Activated naive CD4-positive, alpha-beta T cell treated with anti-CD3 and anti-CD28 coated beads, Interleukin-2, amount 10 ng/mL, durations not matched to agents 7 days and 5 days (primary cell): ENCODE data around the gene PPP1R7.
"Not testable (repeated sequence)": the region's sequence is repeated elsewhere in the genome, so short reads cannot be mapped to it uniquely, and the experiment has no call there.

Source experiments
- CTCF ChIA-PET: fragments of 350-600 bp; sonication (Branson Sonifier 250); formaldehyde crosslinking; loops from one replicate; lab custom pipeline; 2021; ENCODE audit warnings: antibody characterized with exemption; lab: Charles Lee
- DNase-seq: peaks from one replicate; pipeline ENCODE4 v3.0.0-alpha.2; 2020
- H3K27ac Mint-ChIP-seq: one replicate; pipeline ENCODE4 v1.8.0; 2021; ENCODE audit warnings: mild to moderate bottlenecking, moderate library complexity, mixed read lengths
- H3K27me3 Mint-ChIP-seq: one replicate; pipeline ENCODE4 v1.8.0; 2021; ENCODE audit warnings: mild to moderate bottlenecking, mixed read lengths
- H3K36me3 Mint-ChIP-seq: one replicate; pipeline ENCODE4 v1.8.0; 2021; ENCODE audit warnings: mixed read lengths
- H3K4me1 Mint-ChIP-seq: one replicate; pipeline ENCODE4 v1.8.0; 2021; ENCODE audit warnings: mixed read lengths
- H3K4me3 Mint-ChIP-seq: one replicate; pipeline ENCODE4 v1.8.0; 2021; ENCODE audit warnings: mild to moderate bottlenecking, moderate library complexity, mixed read lengths
- H3K9me3 Mint-ChIP-seq: one replicate; pipeline ENCODE4 v1.8.0; 2021; ENCODE audit warnings: mixed read lengths

The PPP1R7 gene

GRCh38 chr2:241149925-241150659 lies at the start of gene PPP1R7:
PPP1R7 (plus strand) TSS chr2:241150467; CDS start chr2:241150496, 29 bp downstream.
- H3K4me1 Mint-ChIP-seq, result peaks cover 45% of the 10 kb centered on the region
- H3K4me3 Mint-ChIP-seq, result peak within 1 kb of the TSS; percentile 98
- peak; percentile 97 for DNase-seq
- H3K27me3 Mint-ChIP-seq, result no peaks in the 10 kb centered on the region
- peak within 1 kb of the TSS; percentile 97 for H3K27ac Mint-ChIP-seq
- peaks cover 22% of the 10 kb centered on the region for H3K36me3 Mint-ChIP-seq
- H3K9me3 Mint-ChIP-seq, result no peaks in the 10 kb centered on the region
- CTCF ChIA-PET, result interaction anchor here (0.9 to 1.4 kb wide), 3 partner anchors 54 to 165 kb away, joined by 3 read pairs; partner anchors contain the start of gene HDLBP

- Mint-ChIP-seq H3K27me3 (no peaks in the 10 kb centered on the region), H3K4me3 (peak within 1 kb of the TSS; percentile 97), H3K36me3 (peaks cover 43% of the 10 kb centered on the region), H3K27ac (peak within 1 kb of the TSS; percentile 98), H3K9me3 (no peaks in the 10 kb centered on the region), H3K4me1 (peaks cover 59% of the 10 kb centered on the region)
- CTCF ChIA-PET, result no interaction called here
- peak; percentile 91 for DNase-seq
Observed at GRCh38 chr2:241102239-241102803, 47.9 kb upstream of the PPP1R7 start, which contains the start of gene MTERF4. MTERF4 (minus strand) TSS chr2:241102287; CDS start chr2:241102273, 14 bp downstream.

GRCh38 chr2:241103176-241103595 lies 47.1 kb upstream of the PPP1R7 start:
- CTCF ChIA-PET, result no interaction called here
- H3K9me3 Mint-ChIP-seq, result no peaks in the 10 kb centered on the region
- peak overlapping the region; percentile 98 for H3K27ac Mint-ChIP-seq
- H3K27me3 Mint-ChIP-seq, result no peaks in the 10 kb centered on the region
- H3K36me3 Mint-ChIP-seq, result peaks cover 40% of the 10 kb centered on the region
- H3K4me3 Mint-ChIP-seq, result peak overlapping the region; percentile 97
- H3K4me1 Mint-ChIP-seq, result peaks cover 61% of the 10 kb centered on the region
- DNase-seq, result no peak

- peaks cover 63% of the 10 kb centered on the region for H3K4me1 Mint-ChIP-seq
- H3K27me3 Mint-ChIP-seq, CTCF ChIA-PET, H3K9me3 Mint-ChIP-seq, H3K27ac Mint-ChIP-seq, DNase-seq, H3K4me3 Mint-ChIP-seq: not testable (repeated sequence)
- peaks cover 35% of the 10 kb centered on the region for H3K36me3 Mint-ChIP-seq
Observed at GRCh38 chr2:241104611-241105010, 45.7 kb upstream of the PPP1R7 start.

GRCh38 chr2:241105641-241106040 lies 44.6 kb upstream of the PPP1R7 start:
- no peak for DNase-seq
- CTCF ChIA-PET, result no interaction called here
- Mint-ChIP-seq H3K36me3 (peaks cover 37% of the 10 kb centered on the region), H3K9me3 (no peaks in the 10 kb centered on the region), H3K4me3 (no peak overlapping the region), H3K27me3 (no peaks in the 10 kb centered on the region), H3K4me1 (peaks cover 61% of the 10 kb centered on the region), H3K27ac (peak overlapping the region; percentile 52)

GRCh38 chr2:241107031-241107783 lies 43.1 kb upstream of the PPP1R7 start:
- H3K4me3 Mint-ChIP-seq, result no peak overlapping the region
- no peaks in the 10 kb centered on the region for H3K27me3 Mint-ChIP-seq
- H3K9me3 Mint-ChIP-seq, result no peaks in the 10 kb centered on the region
- CTCF ChIA-PET, result no interaction called here
- peak overlapping the region; percentile 93 for H3K27ac Mint-ChIP-seq
- peaks cover 65% of the 10 kb centered on the region for H3K4me1 Mint-ChIP-seq
- no peak for DNase-seq
- H3K36me3 Mint-ChIP-seq, result peaks cover 43% of the 10 kb centered on the region

- DNase-seq, result peak; percentile 57
- Mint-ChIP-seq H3K4me1 (peaks cover 61% of the 10 kb centered on the region), H3K4me3 (peak overlapping the region; percentile 44), H3K27me3 (no peaks in the 10 kb centered on the region), H3K9me3 (no peaks in the 10 kb centered on the region), H3K36me3 (peaks cover 41% of the 10 kb centered on the region), H3K27ac (peak overlapping the region; percentile 93)
- CTCF ChIA-PET, result no interaction called here
Observed at GRCh38 chr2:241108271-241109209, 41.7 kb upstream of the PPP1R7 start.

- peaks cover 56% of the 10 kb centered on the region for H3K4me1 Mint-ChIP-seq
- CTCF ChIA-PET, result no interaction called here
- H3K36me3 Mint-ChIP-seq, result peaks cover 43% of the 10 kb centered on the region
- H3K27ac Mint-ChIP-seq, result peak overlapping the region; percentile 93
- H3K9me3 Mint-ChIP-seq, result no peaks in the 10 kb centered on the region
- H3K4me3 Mint-ChIP-seq, result peak overlapping the region; percentile 47
- DNase-seq, result no peak
- no peaks in the 10 kb centered on the region for H3K27me3 Mint-ChIP-seq
Observed at GRCh38 chr2:241109210-241110088, 40.8 kb upstream of the PPP1R7 start.

GRCh38 chr2:241110089-241110606 lies 40.1 kb upstream of the PPP1R7 start:
- no peak for DNase-seq
- Mint-ChIP-seq H3K9me3 (no peaks in the 10 kb centered on the region), H3K27ac (peak overlapping the region; percentile 93), H3K4me3 (peak overlapping the region; percentile 47), H3K36me3 (peaks cover 50% of the 10 kb centered on the region), H3K27me3 (no peaks in the 10 kb centered on the region), H3K4me1 (peaks cover 56% of the 10 kb centered on the region)
- CTCF ChIA-PET, result no interaction called here

GRCh38 chr2:241110607-241111439 lies 39.4 kb upstream of the PPP1R7 start:
- no peak for DNase-seq
- H3K4me3 Mint-ChIP-seq, result peak overlapping the region; percentile 53
- peak overlapping the region; percentile 93 for H3K27ac Mint-ChIP-seq
- peaks cover 55% of the 10 kb centered on the region for H3K4me1 Mint-ChIP-seq
- no peaks in the 10 kb centered on the region for H3K9me3 Mint-ChIP-seq
- CTCF ChIA-PET, result no interaction called here
- no peaks in the 10 kb centered on the region for H3K27me3 Mint-ChIP-seq
- peaks cover 53% of the 10 kb centered on the region for H3K36me3 Mint-ChIP-seq

- Mint-ChIP-seq H3K9me3 (no peaks in the 10 kb centered on the region), H3K27me3 (no peaks in the 10 kb centered on the region), H3K4me3 (peak overlapping the region; percentile 53), H3K36me3 (peaks cover 52% of the 10 kb centered on the region), H3K27ac (peak overlapping the region; percentile 86), H3K4me1 (peaks cover 53% of the 10 kb centered on the region)
- CTCF ChIA-PET, result no interaction called here
- peak; percentile 19 for DNase-seq
Observed at GRCh38 chr2:241111440-241111805, 38.8 kb upstream of the PPP1R7 start.

- CTCF ChIA-PET, result no interaction called here
- peak; percentile 18 for DNase-seq
- H3K4me1 Mint-ChIP-seq, result peaks cover 53% of the 10 kb centered on the region
- no peaks in the 10 kb centered on the region for H3K27me3 Mint-ChIP-seq
- H3K9me3 Mint-ChIP-seq, result no peaks in the 10 kb centered on the region
- peak overlapping the region; percentile 86 for H3K27ac Mint-ChIP-seq
- peak overlapping the region; percentile 47 for H3K4me3 Mint-ChIP-seq
- peaks cover 50% of the 10 kb centered on the region for H3K36me3 Mint-ChIP-seq
Observed at GRCh38 chr2:241112046-241112445, 38.2 kb upstream of the PPP1R7 start.
